HG03378 (cell line): ENCODE data around the gene PDE6H.

Experiments used
- ATAC-seq: cut with Tn5 transposase; IDR thresholded peaks from one replicate; pipeline ENCODE4 v1.9.1; 2021; ENCODE audit warnings: mild to moderate bottlenecking, moderate library complexity; ENCODE audit not compliant: unreplicated experiment

The PDE6H gene

DNA sequence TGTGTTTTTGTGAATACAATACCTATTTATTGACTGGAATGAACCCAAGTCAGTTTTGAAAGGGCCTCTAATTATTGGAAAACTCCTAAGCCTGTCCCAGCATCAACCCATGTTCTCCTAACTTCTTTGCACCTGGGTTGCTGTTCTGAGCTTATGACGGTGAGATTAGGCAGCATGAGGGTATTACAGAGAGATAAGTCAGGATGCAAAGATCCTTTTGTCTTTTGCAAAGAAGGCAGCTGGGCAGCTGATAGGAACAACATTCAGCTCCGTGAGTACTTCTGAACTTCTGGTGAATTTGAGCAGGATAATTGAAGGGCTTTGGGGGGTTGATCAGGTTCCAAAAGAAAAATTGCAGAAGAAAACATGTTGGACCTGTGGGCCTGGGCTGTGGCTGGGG is at the start of gene PDE6H:
TSS of gene PDE6H (plus strand) at position 227 of the 400 bp plus-strand sequence. CDS start 4,971 bp downstream, outside the sequence.
- no peak for ATAC-seq

DNA sequence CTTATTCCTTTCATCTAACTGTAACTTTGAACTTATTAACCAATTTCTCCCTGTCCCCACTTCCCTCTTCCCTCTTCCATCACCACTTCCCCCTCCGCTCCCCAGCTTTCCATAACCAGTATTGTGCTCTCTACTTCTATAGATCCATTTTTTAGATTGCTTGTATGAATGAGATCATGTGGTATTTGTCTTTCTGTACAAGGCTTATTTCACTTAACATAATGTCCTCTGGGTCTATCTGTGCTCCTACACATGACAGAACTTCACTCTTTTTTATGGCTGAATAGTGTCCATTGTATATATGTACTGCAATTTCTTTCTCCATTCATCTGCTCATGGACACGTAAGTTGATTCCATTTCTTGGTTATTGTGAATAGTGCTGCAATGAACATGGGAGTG is 48.9 kb upstream of the PDE6H start:
- no peak for ATAC-seq

DNA sequence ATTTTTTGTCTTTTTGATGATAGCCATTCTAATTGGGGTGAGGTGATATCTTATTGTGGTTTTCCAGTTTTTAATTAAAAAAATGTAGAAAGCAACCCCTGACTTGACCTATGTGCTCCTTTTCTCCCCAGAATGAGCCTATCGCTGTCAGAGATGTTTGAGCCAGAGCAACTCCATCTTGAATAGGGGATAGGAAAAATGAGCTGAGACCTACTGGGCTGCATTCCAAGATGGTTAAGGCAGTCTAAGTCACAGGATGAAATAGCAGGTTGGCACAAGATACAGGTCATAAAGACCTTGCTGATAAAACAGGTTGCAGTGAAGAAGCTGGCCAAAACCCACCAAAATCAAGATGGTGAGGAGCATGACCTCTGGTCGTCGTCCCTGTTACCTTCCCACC is 48.3 kb upstream of the PDE6H start:
- ATAC-seq = no peak

DNA sequence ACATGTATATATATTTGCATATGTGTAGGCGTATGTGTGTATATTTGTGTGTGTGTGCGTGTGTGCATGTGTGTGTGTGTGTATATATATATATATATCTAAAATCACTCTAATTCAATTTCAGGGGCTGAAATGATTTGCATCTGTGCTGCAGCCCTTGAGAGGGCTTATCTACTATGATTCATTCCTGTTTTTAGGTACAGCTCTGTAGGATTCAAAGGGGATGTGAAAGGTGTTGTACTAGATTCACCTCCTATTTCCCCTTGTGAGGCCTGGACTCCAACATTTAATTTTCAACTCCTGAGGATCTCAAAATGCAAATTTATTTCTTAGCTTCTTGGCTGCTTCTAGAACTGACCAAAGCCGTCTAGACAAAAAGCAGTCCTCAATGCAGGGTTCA is 45.6 kb upstream of the PDE6H start:
- no peak for ATAC-seq

DNA sequence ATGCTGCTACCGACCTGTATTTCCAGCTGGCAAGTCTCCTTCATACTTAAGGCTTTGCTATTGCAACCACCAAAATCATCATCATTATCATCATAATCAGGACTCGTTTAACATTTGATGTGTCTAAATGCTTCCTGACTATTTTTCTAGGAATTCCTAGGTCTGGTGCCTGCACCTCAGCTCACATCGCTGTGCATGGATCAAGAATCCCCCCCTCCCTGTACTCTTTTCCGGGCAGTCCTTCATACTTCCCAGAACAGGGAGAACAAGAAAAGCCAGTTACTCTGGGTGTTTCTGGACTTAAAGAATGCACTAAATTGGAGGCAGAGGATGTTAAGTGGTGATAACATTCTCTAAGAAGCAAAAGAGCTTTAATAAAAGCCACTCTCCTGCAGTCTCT is 43.9 kb upstream of the PDE6H start:
- no peak for ATAC-seq

DNA sequence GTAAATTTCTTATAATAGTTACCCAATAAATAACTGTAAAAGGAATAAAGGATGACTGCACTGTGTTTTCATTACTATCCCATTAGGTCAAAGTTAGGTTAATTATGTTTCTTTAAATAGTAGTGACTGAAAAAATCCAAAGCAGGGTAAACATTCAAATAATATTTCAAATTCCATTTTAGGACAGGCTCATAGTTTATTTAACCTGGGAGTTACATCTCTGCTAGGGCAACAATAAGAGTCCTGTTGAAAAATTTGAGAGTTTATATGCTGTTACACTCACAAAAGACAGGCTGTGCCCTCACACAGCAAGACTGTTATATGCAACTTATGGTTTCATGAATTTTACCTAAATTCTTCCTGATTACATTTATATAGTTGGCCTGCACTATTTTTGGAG is 42.5 kb upstream of the PDE6H start:
- no peak for ATAC-seq

DNA sequence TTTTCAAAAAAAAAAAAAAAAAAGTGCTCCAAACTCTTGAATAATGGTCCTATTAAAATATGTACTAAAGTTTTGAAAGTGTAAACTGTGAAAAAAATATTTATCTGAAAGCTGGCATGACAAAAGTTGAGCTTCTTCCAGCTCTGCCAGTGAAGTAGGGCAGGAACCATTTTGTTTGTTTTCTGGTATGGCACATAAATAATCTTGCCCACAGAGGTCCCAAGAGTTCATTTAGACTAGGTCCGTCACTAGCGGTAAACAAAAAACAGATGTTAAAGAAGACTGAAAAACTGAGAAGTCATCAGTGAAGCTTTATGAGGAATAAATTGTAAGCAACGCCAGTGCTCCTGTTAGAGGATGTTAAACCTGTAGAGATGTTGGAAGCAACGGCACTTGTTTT is 41.5 kb upstream of the PDE6H start:
- ATAC-seq = no peak

DNA sequence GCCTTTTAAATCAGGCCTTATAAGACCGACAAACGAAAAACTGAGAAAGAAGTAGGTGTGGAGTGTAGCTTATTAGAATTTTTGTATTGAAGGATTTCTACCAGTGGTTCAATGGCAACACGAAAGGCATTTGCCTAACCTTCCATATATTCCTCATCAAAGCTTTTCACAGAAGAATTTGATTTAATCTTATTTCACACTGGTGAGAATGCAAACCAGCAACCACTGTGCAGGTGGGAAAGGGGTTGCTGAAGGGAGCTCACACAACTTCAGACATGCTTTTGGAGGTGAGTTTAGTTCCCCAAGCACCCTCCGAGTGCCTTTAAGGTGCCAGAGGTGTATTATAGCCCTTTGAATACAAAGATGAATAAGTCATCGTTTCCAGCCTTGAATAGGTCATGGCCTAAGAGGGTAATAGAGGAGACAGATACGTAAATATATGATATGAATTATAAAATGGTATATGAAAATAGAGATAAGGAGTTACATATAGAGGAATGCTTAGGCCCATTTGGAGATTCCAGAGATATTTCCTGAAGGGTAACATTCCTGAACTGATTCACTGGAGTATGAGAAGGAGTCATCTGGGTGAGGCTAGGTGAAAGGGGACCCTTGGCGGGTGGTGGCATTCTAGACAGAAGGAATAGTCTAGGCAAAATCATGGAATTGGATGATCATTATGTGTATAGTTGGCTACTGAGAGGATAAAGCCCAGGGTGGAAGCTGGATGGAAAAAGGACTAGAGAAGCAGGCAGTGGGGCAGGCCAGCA is 40.9 kb upstream of the PDE6H start:
- no peak for ATAC-seq

DNA sequence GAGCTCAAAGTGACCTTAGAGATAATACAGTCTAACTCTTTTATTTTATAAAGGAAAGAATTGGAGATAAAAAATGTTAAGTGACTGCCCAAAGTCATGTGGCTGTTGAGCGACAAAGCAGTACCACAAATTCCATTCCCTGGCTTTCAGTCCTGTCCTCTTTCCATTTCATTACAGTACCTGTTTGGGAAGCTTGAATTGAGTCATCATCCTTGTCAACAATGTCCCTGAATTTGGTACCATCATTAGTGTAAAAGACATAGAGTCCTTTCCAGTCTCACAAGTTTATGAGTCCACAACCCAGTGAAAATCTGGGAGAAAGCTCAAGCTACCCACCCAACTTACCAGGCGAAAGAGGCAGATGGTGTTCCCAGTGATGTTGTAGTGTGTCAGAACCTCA is 38.3 kb upstream of the PDE6H start:
- ATAC-seq = no peak

DNA sequence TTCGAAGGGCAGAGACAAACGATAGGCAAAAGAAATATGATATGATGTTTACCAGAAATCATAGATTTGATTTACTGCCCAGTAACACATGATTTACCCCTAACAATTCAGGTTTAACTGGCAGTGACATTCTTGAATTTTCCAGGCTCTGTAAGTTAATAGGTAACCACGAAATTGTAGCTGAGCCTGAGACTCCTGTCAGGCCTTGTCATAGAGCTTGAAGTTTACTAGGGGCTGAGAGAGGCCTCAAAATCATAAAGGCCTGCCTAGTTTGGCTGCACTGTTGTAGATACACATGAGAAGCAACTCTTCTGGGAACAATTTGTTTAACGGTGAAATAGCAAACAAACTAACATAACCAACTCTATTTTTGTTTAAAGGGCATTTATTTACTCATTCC is 37.8 kb upstream of the PDE6H start:
- ATAC-seq = no peak

DNA sequence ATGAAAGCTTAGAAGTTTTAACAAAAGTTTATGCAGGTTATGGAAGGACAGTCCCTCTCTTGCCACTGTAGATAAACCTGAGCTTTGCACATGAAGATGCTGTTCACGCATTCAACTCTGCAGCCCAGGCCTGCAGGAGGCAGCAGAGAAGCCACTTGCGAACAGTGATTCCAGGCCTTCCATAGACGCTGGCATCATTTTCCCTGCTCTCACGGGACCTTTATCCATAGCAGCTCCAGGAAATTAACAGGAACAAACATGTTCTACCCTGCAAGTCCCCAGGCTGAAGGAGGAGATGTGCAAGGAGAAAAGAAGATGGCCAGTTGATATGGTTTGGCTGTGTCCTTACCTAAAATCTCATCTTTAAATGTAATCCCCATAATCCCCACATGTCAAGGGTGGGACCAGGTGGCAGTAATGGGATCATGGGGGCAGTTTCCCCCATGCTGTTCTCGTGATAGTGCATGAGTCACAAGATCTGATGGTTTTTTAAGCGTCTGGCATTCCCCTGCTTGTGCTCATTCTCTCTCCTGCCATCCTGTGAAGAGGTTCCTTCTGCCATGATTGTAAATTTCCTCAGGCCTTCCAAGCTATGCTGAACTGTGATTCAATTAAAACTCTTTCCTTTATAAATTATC is 36.5 kb upstream of the PDE6H start:
- no peak for ATAC-seq

DNA sequence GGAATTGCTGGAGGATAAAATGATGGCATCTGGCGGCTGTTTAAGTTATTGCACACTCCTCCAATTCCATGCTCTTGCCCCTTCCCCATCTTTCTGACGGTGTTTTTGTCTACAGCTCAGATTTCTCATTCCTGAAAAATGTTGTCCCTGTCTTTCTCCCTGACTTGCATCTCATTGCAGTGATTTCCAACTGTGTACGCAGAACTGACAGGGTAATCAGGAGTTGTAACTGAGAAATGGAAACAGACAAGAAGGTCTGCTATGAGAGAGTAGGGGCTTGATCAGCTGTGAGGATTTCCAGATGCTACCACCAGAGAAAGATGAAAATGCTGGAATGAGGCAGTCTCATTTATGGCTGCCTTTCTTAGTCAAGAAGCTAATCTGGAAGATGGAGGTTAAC is 35.8 kb upstream of the PDE6H start:
- ATAC-seq = no peak

DNA sequence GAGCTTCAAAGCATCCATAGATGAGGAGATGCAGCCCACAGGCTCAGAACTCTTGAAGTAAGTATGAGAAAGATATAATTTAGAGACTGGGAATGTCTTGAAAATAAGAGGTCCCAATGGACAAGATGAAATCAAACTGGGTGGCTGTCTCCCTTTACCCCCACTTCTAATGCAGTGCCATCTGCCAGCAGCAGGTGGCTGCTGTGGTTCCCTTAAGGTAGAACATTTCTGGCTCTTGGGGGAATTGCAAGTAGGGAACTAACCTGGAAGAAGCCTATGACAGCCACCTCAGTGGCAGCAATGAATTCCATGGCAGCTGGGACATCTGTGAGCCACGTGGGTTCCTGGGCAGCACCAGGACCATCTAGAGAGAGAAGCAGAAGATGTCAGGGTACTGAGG is 35.2 kb upstream of the PDE6H start:
- peak; percentile 42 for ATAC-seq

DNA sequence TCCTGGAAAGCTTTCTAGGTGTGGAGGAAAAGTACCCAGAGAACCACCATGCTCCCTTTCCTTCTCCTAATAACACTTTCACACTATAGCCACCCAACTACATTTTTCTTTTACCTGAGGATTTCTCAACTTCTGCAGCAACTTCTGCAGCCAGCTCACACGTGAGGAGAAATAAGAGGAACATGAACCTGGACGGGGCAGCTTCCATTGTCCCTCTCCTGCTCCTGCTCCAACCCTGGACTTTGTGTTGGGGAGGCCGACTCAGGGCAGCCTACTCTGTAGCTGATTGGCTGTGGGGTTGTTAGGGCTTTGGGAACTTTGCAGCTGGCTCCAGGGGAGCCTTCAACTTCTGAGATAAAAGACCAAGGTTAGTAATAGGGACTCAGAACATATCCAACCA is 34.5 kb upstream of the PDE6H start, which contains the start of gene ERP27:
TSS of gene ERP27 (minus strand) at position 237 of the 400 bp plus-strand sequence. CDS start at position 208, 29 bp downstream.
- ATAC-seq = no peak

DNA sequence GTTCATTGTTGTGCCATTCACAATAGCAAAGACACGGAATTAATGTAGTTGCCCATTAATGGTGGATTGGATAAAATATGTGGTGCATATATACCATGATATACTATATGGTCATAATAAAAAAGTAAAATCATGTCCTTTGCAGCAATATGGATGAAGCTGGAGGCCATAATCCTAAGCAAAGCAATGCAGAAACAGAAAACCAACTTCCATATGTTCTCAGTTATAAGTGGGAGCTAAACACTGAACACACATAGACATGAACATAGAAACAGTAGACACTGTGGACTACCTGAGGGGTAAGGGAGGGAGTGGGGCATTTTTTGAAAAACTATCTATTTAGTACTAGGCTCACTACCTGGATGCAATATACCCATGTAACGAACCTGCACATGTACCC is 31.5 kb upstream of the PDE6H start:
- no peak for ATAC-seq

DNA sequence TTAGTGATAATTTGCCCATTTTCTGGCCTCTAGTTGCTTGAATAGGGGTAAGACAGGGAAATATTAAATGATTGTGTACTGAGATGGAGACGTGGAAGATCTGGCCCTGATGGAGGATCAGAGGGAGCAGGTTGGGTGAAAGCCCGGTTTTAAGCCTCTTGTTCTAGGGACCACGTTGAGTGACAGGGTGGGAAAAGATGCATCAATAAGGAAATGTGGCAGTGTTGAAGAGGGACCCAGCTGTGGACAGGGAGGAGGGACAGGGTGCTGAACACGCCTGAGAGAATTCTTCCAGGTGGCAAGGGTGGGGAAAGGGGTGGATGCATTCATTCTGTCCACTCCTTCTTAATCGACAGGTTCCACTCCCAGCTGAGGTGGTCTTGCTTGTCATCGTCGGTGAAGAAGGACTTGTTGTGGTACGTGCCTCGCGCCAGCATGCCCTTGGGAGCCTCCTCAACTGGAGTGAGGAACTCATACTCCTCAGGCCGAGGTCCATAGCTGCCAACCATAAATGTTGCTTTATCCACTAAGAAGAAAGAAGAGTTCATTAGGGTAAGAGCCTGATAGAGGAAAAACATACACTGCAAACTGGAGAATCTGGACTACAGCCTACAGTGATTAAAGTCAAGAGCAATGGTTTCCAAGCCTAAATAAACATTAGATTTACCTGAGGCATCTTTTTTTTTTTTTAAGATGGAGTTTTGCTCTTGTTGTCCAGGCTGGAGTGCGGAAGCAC is 30.5 kb upstream of the PDE6H start:
- no peak for ATAC-seq

DNA sequence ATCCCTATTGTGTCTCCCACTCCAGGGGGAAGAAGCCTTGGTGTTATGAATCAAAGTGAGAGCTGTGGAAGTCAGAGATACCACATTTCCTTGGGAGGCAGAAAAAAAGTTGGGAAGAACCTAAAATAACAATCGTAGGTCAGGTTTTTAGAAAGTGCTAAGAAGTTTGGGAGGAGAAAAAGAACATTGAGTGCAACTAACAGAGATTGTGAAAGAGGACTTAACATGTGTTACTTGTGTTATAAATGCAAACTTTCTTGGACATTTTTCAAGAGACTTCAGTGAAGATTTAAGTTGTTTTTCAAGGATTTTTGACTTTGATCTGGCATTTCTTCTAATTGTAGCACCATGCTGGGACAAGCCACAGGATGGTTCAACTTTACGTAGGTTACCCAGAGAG is 26.7 kb upstream of the PDE6H start:
- ATAC-seq = no peak

DNA sequence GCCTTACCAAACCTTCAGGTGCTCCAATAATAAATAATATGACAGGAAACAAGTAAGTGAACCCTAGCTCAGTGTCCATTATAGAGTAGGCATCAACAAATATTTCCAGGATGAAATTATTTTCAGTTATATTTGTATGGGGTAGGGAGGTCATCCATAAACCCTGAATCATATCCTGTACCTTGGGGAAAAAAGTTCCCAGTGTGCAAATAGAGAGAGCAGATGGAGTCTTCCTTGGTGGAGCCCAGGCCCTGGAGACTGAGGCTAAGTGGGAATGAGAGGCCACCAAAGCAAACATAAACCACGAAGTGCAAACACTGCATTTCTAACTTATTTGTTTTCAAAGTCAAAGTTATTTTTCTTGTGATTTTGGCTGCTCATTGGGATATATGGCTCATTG is 26.0 kb upstream of the PDE6H start:
- ATAC-seq = no peak

DNA sequence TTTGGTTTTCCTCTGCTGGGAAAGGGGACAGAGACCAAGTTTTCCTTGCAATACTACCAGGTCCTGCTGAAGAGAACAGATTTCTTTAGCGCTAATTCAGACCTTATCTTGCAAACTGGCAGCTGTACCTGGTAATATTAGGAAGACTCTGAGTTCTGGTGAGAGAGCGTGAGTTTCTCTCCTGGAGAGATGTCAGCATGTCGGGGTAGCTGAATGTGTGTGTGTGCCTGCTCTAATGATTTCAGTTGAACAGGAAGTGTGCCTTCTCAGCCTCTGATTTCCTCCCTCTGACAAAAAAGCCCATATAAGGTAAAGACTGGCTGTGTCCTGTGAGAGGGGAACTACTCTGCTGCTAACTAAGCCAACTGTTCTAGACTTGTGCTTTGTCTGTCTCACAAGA is 24.2 kb upstream of the PDE6H start:
- ATAC-seq = peak; percentile 94

DNA sequence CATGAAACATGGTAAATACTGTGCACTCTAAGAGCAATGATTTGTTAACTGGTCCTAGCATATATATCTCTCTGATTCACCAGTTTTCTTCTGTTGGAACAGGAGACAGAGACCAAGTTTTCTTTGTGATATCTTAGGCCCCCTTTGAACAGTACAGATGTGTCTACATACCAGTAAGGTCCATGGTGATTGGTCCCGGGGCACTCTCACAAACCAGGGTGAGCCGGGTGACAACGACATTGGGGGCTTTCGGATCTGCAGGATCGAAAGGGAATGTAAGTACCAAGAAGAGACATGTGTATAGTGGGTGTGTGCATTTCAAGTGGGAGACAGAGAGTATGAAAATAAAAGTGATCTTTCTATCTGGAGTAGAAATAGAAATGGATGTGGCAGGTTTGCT is 23.2 kb upstream of the PDE6H start:
- no peak for ATAC-seq

DNA sequence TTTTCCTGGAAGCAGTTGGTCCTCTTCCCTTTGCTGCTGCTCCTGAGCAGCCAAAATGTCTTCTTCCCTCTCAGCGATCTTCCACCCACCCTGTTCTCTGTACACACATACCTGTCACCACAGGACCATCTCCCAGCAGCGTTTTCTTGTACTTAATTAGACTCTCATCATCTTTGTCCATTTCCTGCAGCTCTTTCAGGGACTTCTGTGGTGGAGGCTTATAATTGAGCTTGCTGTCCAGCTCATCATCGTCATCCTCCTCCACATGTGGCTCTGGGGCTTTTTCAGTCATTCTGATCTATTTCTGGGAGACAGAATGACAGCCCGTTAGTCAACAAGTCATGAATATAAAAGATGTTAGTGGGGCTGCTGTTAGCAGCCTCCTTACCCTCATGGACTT is 22.4 kb upstream of the PDE6H start:
- ATAC-seq = no peak
